ENCODE data around the gene PHF5A.

- TF ChIP-seq CTCF (IDR thresholded peaks at IDR 0.05) (no peak), POLR2AphosphoS5 (IDR thresholded peaks at IDR 0.05) (no peak), POLR2A (IDR thresholded peaks at IDR 0.05) (no peak)
These were observed 36.8 kb downstream of the PHF5A start for GRCh38 chr22:41431656-41432055.

All from stomach (tissue), 4 donors.